KMS-11 (cell line): ENCODE results near the gene NOL4L.

Experiments
- H2AFZ ChIP-seq: fragments of 200-600 bp; sonication (generic); 2 replicates; pipeline ENCODE4 v1.6.1; 2016; ENCODE audit warnings: antibody characterized with exemption, mixed run types, low read depth
- H3K27ac ChIP-seq: fragments of 200-600 bp; sonication (generic); 2 replicates; pipeline ENCODE4 v1.6.1; 2016; ENCODE audit warnings: mild to moderate bottlenecking, mixed run types
- H3K27me3 ChIP-seq: fragments of 200-600 bp; sonication (generic); 2 replicates; pipeline ENCODE4 v1.6.1; 2017; ENCODE audit warnings: mild to moderate bottlenecking, low read depth, mixed run types, moderate library complexity; ENCODE audit not compliant: insufficient read depth
- H3K36me3 ChIP-seq: fragments of 200-600 bp; sonication (generic); 2 replicates; pipeline ENCODE4 v1.6.1; 2017; ENCODE audit warnings: mild to moderate bottlenecking, mixed run types; ENCODE audit not compliant: insufficient read depth
- H3K4me1 ChIP-seq: fragments of 200-600 bp; sonication (generic); 2 replicates; pipeline ENCODE4 v1.6.1; 2016; ENCODE audit warnings: mild to moderate bottlenecking, low read depth, mixed run types; ENCODE audit not compliant: poor library complexity, severe bottlenecking
- H3K4me2 ChIP-seq: fragments of 200-600 bp; sonication (generic); 2 replicates; pipeline ENCODE4 v1.7.0; 2016; ENCODE audit warnings: mild to moderate bottlenecking, mixed run types
- H3K4me3 ChIP-seq: fragments of 200-600 bp; sonication (generic); IDR thresholded peaks from 2 replicates; pipeline ENCODE4 v1.6.1; 2017; ENCODE audit warnings: low read depth, low read length, mixed read lengths; ENCODE audit not compliant: insufficient read depth
- H3K79me2 ChIP-seq: fragments of 200-600 bp; sonication (generic); 2 replicates; pipeline ENCODE4 v1.6.1; 2016; ENCODE audit warnings: low read depth, mixed run types; ENCODE audit not compliant: insufficient read depth
- H3K9ac ChIP-seq: fragments of 200-600 bp; sonication (generic); 2 replicates; pipeline ENCODE4 v1.6.1; 2016; ENCODE audit warnings: mild to moderate bottlenecking, mixed run types
- H4K20me1 ChIP-seq: fragments of 200-600 bp; sonication (generic); 2 replicates; pipeline ENCODE4 v1.6.1; 2016; ENCODE audit warnings: mild to moderate bottlenecking, mixed run types; ENCODE audit not compliant: insufficient read depth
- CTCF ChIP-seq: fragments of 200-600 bp; sonication (generic); conservative IDR thresholded peaks from 2 replicates; pipeline ENCODE4 v1.6.1; 2017; ENCODE audit warnings: low read depth, mild to moderate bottlenecking, antibody characterized with exemption, low read length, moderate library complexity, mixed read lengths

NOL4L gene

GRCh38 chr20:32437391-32438074 is 147.6 kb downstream of the NOL4L start:
- Histone ChIP-seq H3K79me2 (no peaks in the 10 kb centered on the region), H3K4me2 (no peak overlapping the region), H3K27ac (no peak overlapping the region), H3K4me3 (no peak overlapping the region), H3K4me1 (no peaks in the 10 kb centered on the region), H3K27me3 (no peaks in the 10 kb centered on the region), H2AFZ (no peak overlapping the region), H4K20me1 (no peaks in the 10 kb centered on the region), H3K36me3 (peaks cover 8% of the 10 kb centered on the region; the same call in 1 of the 2 replicates), H3K9ac (no peak overlapping the region)
- TF ChIP-seq CTCF: peak; percentile 49

- H3K4me2 ChIP-seq: no peak overlapping the region
- peaks cover 8% of the 10 kb centered on the region; the same call in 1 of the 2 replicates for H3K36me3 ChIP-seq
- no peak for TF ChIP-seq CTCF
- H3K4me1 ChIP-seq: no peaks in the 10 kb centered on the region
- H3K4me3 ChIP-seq: no peak overlapping the region
- H3K27ac ChIP-seq: no peak overlapping the region
- no peak overlapping the region for H2AFZ ChIP-seq
- H3K79me2 ChIP-seq: no peaks in the 10 kb centered on the region
- H3K27me3 ChIP-seq: no peaks in the 10 kb centered on the region
- no peaks in the 10 kb centered on the region for H4K20me1 ChIP-seq
- no peak overlapping the region for H3K9ac ChIP-seq
These were observed 148.2 kb downstream of the NOL4L start for GRCh38 chr20:32436968-32437367.

GRCh38 chr20:32436142-32436861 is 148.8 kb downstream of the NOL4L start:
- no peaks in the 10 kb centered on the region for H3K79me2 ChIP-seq
- no peak overlapping the region for H3K27ac ChIP-seq
- no peaks in the 10 kb centered on the region for H4K20me1 ChIP-seq
- no peak overlapping the region for H3K9ac ChIP-seq
- H3K4me2 ChIP-seq: no peak overlapping the region
- no peak overlapping the region for H2AFZ ChIP-seq
- no peak overlapping the region for H3K4me3 ChIP-seq
- H3K4me1 ChIP-seq: no peaks in the 10 kb centered on the region
- no peak for TF ChIP-seq CTCF
- peaks cover 8% of the 10 kb centered on the region; the same call in 1 of the 2 replicates for H3K36me3 ChIP-seq
- H3K27me3 ChIP-seq: no peaks in the 10 kb centered on the region

GRCh38 chr20:32435449-32436107 is 149.6 kb downstream of the NOL4L start:
- TF ChIP-seq CTCF: no peak
- Histone ChIP-seq H2AFZ (no peak overlapping the region), H3K4me1 (no peaks in the 10 kb centered on the region), H3K79me2 (no peaks in the 10 kb centered on the region), H3K27me3 (no peaks in the 10 kb centered on the region), H3K36me3 (peaks cover 8% of the 10 kb centered on the region; the same call in 1 of the 2 replicates), H3K4me2 (no peak overlapping the region), H3K27ac (no peak overlapping the region), H3K9ac (no peak overlapping the region), H4K20me1 (no peaks in the 10 kb centered on the region), H3K4me3 (no peak overlapping the region)
